ENCODE measurements around the gene ZNF184.

DNA sequence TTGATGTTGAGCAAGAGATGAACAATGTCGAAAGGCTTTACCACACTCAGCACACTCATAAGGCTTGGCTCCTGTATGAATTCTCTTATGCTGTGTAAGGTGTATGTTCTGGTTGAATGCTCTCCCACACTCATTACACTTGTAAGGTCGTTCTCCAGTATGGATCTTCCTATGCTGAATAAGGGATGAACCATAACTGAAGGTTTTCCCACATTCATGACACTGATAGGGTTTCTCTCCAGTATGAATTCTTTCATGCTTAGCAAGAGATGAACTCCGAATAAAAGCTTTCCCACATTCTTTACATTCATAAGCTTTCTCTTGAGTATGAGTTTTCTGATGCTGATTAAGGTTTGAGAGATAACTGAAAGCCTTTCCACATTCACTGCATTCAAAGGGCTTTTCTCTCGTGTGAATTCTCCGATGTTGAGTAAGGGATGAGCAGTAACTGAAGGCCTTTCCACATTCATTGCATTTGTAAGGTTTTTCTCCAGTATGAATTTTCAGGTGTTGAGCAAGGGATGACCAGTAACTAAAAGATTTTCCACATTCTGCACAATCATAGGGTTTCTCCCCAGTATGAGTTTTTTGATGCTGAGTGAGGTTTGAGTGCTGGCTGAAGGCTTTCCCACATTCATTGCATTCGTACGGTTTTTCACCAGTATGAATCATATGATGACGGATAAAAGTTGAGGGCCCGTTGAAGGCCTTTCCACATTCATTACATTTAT, 21.1 kb downstream of the ZNF184 start:
- TF ChIP-seq POLR2A (IDR thresholded peaks at IDR 0.05; ENCODE audit: low read depth, low read length) (no peak), MXI1 (IDR thresholded peaks at IDR 0.05; ENCODE audit: borderline replicate concordance, low read depth, low read length) (no peak), SMC3 (IDR thresholded peaks at IDR 0.05; ENCODE audit: low read depth, low read length) (no peak), MAZ (IDR thresholded peaks at IDR 0.05; ENCODE audit: borderline replicate concordance, low read depth, low read length) (no peak), RCOR1 (IDR thresholded peaks at IDR 0.05; ENCODE audit: insufficient replicate concordance, low read length) (no peak), RAD21 (IDR thresholded peaks at IDR 0.05; ENCODE audit: low read length) (no peak), RFX5 (IDR thresholded peaks at IDR 0.05; ENCODE audit: low read depth, low read length) (no peak), CHD1 (IDR thresholded peaks at IDR 0.05; ENCODE audit: low read depth, low read length) (no peak), MAFK (IDR thresholded peaks at IDR 0.05; ENCODE audit: low read depth, low read length) (no peak), CEBPB (IDR thresholded peaks at IDR 0.05; ENCODE audit: low read depth, low read length) (no peak), FOS (IDR thresholded peaks at IDR 0.05; ENCODE audit: low read depth, low read length) (no peak)
- TF ChIP-seq, protein P1, sequence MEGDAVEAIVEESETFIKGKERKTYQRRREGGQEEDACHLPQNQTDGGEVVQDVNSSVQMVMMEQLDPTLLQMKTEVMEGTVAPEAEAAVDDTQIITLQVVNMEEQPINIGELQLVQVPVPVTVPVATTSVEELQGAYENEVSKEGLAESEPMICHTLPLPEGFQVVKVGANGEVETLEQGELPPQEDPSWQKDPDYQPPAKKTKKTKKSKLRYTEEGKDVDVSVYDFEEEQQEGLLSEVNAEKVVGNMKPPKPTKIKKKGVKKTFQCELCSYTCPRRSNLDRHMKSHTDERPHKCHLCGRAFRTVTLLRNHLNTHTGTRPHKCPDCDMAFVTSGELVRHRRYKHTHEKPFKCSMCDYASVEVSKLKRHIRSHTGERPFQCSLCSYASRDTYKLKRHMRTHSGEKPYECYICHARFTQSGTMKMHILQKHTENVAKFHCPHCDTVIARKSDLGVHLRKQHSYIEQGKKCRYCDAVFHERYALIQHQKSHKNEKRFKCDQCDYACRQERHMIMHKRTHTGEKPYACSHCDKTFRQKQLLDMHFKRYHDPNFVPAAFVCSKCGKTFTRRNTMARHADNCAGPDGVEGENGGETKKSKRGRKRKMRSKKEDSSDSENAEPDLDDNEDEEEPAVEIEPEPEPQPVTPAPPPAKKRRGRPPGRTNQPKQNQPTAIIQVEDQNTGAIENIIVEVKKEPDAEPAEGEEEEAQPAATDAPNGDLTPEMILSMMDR (conservative IDR thresholded peaks at IDR 0.05; ENCODE audit: low read depth, low read length) = no peak
- TF ChIP-seq, protein P2, sequence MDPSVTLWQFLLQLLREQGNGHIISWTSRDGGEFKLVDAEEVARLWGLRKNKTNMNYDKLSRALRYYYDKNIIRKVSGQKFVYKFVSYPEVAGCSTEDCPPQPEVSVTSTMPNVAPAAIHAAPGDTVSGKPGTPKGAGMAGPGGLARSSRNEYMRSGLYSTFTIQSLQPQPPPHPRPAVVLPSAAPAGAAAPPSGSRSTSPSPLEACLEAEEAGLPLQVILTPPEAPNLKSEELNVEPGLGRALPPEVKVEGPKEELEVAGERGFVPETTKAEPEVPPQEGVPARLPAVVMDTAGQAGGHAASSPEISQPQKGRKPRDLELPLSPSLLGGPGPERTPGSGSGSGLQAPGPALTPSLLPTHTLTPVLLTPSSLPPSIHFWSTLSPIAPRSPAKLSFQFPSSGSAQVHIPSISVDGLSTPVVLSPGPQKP (IDR thresholded peaks at IDR 0.05; ENCODE audit: borderline replicate concordance, low read depth, low read length) = no peak

All from IMR-90 (cell line).